ENCODE results near the gene LMAN1L.

GRCh38 chr15:74767167-74768098 lies 45.2 kb upstream of the LMAN1L start:
- TF ChIP-seq POLR2A (IDR thresholded peaks at IDR 0.05; ENCODE audit: low read length) (no peak), GATA1 (IDR thresholded peaks at IDR 0.05; ENCODE audit: low read depth, low read length) (no peak)
